Dermis microvascular lymphatic vessel endothelial cell (primary cell): ENCODE measurements around the gene NAIF1. TPM values are rescaled to one million over a fixed set of nuclear protein-coding genes. Genes with fewer than 3 reads are reported as not detected.
"Not testable (repeated sequence)": the region's sequence is repeated elsewhere in the genome, so short reads cannot be mapped to it uniquely, and the experiment has no call there.

Experiments
- DNase-seq, 2 donors: peaks; one replicate each; pipeline versions ENCODE4 v3.0.0 to v3.0.0-alpha.2; 2010; ENCODE audit warnings: low read depth in 2 of 2
- total RNA-seq: library from RNA; depleted of rRNA; stranded (reverse); fragments of >200 nt; gene quantifications from 2 replicates; pipeline ENCODE4 v1.2.1, GENCODE V29; 2014

NAIF1 gene
- 9.1 and 10.2 TPM in 2 replicates for total RNA-seq

- DNase-seq, result peak; percentile 100
Observed at GRCh38 chr9:128066713-128067644, at the start of gene NAIF1. TSS of gene NAIF1 (minus strand) at chr9:128067320. CDS start at chr9:128067101, 219 bp downstream.

- DNase-seq, result no peak
Observed at GRCh38 chr9:128116104-128117083, 49.3 kb upstream of the NAIF1 start.

GRCh38 chr9:128115187-128116103 lies 48.3 kb upstream of the NAIF1 start:
- DNase-seq, result no peak

- no peak for DNase-seq
Observed at GRCh38 chr9:128114326-128115186, 47.4 kb upstream of the NAIF1 start.

GRCh38 chr9:128113526-128114325 lies 46.6 kb upstream of the NAIF1 start:
- DNase-seq, result no peak

GRCh38 chr9:128111726-128112125 lies 44.6 kb upstream of the NAIF1 start:
- not testable (repeated sequence) for DNase-seq

GRCh38 chr9:128109050-128109709 lies 42.1 kb upstream of the NAIF1 start:
- DNase-seq, result no peak

GRCh38 chr9:128108269-128109049 lies 41.3 kb upstream of the NAIF1 start:
- DNase-seq, result no peak

GRCh38 chr9:128107468-128108268 lies 40.5 kb upstream of the NAIF1 start:
- no peak for DNase-seq

GRCh38 chr9:128106940-128107467 lies 39.9 kb upstream of the NAIF1 start:
- no peak for DNase-seq

GRCh38 chr9:128106181-128106939 lies 39.2 kb upstream of the NAIF1 start:
- no peak for DNase-seq

GRCh38 chr9:128105538-128106175 lies 38.5 kb upstream of the NAIF1 start:
- no peak for DNase-seq

- peak; percentile 37 to 50 for DNase-seq
Observed at GRCh38 chr9:128104171-128104618, 37.1 kb upstream of the NAIF1 start.

GRCh38 chr9:128103589-128103962 lies 36.5 kb upstream of the NAIF1 start:
- DNase-seq, result no peak

- no peak for DNase-seq
Observed at GRCh38 chr9:128102861-128103588, 35.9 kb upstream of the NAIF1 start.
